ENCODE results near the gene IVL.

The IVL gene

DNA sequence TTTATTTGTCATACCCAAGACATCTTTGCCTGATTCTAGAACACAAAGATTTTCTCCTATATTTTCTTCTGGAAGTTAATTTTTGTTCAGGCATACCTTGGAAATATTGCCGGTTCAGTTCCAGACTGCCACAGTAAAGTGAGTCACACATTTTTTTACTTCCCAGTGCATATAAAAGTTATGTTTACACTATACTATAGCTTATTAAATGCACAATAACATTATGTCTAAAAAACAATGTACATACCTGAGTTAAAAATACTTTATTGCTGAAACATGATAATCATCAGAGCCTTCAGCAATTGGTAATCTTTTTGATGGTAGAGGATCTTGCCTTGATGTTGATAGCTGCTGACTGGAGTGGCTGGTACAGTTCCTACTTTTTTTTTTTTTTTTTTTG is 20.2 kb upstream of the IVL start:
- no peak for DNase-seq

DNA sequence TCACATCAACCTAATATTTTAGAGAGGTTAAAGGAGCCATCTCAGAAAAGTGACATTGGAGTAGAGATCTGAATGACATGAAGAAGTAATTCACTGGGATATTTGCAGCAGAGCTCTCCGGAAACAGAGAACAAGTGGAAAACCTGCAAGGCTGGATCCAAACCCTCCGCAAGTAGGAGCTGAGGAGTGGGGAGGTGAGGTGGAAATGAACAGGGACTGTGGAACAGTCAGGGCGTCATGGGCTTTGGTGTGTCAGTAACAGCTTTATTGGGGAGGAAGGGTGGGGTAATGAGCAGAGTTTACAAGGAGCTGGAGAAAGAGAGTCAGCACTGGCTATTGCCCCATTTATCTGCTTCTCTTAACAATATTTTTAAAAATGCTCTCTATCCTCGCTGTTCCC is 9.3 kb upstream of the IVL start:
- DNase-seq, result no peak

DNA sequence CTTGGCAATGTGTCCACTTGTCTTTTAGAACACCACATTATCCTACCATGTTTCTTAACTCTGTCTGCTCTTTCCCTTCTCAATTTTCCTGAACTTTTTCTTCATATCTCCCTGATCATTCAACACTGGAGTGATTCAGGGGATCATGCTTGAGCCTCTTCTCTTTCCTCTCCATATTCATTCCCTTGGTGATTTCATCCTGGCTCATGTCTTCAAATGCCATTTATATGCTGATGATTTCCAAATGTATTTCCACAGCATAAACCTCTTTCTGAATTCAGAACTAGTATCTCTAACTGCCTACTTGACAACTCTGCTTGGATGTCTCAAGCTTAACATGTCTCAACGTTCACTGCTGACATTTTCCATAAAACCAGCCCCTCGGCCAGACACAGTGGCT is 8.5 kb upstream of the IVL start:
- no peak for DNase-seq

DNA sequence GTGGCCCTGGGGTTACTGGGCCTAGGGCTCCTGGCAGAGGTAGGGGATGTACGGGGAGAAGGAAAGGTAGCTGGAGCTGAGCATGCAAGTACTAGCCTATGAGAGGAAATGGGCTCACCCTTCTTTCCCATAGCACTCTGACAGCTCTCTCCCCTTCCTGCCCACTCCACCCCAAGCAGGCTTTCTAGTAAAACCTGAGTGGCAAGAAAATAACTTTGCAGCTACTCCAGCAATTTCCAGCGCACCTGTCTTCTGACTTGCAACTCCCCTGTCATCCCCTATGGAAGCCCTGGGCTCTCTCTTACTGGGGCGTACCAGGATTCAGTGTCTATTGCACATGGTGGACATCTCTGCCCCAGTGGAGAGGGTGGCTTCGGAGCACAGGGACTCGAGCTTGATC is 6.7 kb upstream of the IVL start:
- no peak for DNase-seq

DNA sequence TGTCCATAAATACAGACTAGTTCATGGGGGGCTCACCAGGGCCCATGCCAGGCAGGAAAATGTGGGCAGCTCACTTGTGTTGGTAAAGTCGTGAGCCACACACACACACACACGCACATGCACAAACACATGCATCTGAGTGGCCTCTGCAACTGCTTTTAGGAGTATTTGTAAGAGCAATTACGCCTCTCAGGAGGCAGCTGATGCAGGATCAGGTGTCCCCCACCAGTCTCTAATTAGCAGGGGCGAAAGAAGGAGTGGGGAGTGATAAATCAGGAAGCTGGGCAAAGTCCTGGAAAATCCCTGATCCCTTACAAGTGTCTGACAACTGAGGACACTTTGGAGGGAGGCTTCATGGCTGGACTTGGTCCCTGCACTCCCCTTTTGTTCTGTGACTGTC is 5.7 kb upstream of the IVL start:
- DNase-seq, result no peak

DNA sequence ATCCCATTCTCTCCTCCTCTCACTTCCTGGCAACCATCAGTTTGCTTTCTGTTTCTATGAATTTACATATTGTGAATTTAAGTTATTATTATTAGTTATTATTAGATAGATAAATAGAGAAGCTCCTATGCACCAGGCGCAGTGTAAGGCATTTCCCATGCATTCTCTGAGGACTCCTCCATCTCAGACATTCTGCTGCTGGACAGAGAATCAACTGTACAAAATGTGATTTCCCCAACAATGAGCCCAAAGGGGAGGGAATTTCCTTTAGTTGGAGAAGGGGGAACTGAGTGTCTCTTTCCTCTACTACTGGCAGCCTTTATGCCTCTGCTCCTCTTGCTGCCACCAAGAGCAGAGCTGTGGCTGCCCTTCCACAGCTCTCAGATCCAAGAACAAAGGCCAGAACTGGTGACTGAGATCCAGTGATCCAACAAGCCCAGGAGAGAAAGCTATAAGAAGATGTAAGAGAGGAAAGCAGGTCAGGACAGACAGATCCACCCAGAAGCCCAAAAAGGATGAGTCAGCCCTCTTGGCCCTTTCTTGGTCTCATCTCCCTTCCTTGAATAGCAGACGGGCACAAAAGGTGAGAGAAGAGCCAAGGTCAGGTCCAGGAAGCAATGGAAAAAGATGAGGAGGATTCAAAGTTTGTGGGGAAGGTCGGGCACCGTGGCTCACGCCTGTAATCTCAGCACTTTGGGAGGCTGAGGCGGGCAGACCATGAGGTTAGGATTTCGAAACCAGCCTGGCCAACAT is 3.5 kb upstream of the IVL start:
- DNase-seq, result no peak

DNA sequence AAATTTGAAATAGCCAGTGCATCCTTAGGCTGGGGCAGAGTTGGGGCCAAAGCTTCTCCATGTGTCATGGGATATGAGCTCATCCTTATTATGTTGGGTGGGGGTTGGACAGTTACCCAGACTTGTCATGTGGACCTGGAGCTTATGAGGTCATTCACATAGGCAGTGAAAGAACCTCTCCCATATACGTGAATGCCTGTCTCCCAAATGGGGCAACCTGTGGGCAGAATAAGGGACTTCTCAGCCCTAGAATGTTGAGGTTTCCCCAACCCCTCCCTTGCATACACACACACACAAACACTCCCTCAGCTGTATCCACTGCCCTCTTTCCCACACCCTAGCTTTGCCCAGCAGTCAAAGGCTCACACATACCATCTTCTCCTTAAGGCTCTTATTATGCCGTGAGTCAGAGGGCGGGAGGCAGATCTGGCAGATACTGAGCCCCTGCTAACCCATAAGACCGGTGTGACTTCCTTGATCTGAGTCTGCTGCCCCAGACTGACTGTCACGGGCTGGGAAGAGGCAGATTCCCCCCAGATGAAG is 2.3 kb upstream of the IVL start:
- no peak for DNase-seq

DNA sequence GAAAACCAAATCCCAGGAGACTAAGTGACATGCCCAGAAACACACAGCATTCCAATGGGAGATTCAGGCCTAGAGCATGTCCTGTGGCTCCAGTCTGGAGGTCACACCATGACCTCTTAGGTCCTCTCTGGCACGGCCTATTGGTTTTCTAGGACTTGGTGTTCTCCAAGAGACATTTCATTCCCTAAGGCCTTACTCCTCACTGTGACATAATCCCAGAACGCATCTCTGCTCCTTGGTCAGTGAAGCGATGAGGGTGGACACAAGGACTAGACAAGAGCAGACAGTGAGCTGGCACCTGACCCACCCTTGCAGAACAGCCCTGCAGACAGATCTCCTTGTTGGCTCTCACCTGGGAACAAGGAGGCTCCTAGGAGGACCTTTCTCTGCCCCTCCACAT is 860 bp downstream of the IVL start:
- no peak for DNase-seq

DNA sequence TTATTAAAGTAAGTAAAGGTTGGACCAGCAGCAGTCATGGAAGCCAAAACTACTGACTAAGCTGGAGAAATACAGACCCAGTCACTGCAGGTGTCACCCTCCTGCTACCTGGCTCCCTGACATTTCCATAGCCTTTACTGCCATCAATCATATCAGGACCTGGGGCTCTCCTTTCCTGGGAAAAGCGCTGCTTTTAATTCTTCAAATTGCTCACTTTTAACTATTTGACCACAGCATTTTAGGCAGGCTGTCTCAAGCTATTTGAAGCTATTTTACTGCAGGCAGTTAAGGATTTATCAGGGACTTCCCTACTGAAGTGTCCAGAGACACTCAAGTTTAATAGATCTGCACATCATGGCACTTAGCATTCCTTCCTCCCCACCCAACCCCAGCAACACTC is 4.1 kb downstream of the IVL start:
- DNase-seq, result no peak

DNA sequence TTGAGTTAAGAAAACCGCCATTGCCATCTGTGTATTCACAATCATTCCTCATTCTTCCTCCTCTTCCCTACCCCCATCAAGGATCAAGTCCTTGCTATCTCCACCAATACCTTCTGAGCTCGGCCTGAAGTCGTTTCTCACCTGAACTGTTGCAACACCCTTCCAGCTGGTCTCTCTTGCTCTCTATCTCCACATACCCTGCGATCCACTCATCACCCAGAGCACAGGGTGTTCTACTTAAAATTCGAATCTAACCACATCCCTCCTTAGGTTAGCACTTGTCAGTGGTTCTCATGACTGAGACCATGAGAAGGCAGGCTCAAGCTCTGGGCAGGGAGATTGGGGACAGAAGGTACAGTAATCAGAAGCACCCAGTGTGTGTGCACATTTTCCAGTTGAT is 4.6 kb downstream of the IVL start:
- no peak for DNase-seq

DNA sequence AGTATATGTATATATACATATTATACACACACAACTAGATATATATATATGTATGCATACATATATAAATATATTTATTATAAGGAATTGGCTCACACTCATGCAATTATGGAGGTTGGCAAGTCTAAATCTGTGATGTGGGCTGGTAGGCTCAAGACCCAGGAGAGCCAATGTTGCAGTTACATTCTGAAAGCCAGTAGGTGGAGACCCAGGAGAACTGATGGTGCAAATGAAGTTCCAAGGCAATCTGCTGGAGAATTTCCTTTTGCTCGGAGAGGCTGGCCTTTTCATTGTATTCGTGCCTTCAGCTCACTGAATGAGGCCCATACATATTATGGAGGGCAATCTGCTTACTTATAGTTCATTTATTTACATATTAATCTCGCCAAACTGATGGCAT is 9.4 kb downstream of the IVL start:
- no peak for DNase-seq

DNA sequence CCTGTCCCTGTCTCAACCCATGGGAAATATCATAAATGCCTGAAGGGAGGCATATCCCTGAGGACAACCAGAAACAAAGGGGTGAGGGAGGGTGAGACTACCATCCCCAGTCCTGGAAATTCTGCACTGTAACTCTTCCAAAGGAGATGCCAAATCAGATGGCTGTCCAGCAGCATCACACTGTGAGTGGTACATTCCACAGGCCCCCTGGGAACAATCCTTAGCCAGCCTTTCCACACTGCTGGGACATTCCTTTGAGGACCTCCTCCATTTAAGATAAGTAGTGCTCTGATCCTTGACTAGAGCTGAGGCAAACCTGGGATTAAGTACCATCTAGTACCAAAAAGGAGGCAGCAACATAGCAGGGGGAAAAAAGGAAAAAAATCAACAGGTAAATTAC is 10.7 kb downstream of the IVL start:
- DNase-seq, result no peak

DNA sequence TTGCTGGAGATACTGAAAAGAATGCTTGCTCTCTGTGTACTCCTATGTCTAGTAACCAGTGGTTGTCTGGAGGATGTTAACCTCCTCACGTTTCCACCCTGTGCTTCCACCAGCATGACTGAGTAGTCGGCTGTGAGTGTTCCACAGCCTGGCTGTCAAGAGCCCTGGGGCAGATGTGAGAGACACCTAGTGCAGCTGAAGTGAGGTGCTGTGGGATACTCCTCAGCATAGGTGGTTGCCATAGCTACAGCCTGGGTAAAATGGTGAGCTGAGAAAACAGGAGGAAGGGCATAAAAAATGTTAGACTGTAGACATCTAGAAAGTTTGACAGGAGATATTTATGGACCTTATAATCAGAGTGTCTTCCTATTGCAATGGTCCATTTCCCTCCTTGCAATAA is 15.8 kb downstream of the IVL start:
- no peak for DNase-seq

DNA sequence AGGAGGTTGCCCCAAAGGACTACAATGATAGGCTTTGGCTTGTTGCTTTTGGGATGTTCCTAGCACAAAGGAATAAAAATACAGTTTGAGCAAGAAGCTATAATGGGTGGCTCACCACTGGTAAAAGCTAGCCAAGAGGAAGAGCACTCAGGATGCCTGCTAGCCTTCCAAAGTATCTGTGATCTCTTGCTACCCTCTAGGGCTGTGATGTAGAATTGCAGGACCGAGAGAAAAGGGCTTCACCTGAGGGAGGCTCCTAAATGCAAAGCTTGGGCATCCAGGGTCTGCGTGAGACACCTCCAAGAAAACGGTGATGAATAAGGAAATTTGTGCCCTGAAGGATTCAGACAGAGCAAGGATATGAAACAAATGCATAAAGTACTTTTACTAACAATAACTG is 17.7 kb downstream of the IVL start:
- no peak for DNase-seq

DNA sequence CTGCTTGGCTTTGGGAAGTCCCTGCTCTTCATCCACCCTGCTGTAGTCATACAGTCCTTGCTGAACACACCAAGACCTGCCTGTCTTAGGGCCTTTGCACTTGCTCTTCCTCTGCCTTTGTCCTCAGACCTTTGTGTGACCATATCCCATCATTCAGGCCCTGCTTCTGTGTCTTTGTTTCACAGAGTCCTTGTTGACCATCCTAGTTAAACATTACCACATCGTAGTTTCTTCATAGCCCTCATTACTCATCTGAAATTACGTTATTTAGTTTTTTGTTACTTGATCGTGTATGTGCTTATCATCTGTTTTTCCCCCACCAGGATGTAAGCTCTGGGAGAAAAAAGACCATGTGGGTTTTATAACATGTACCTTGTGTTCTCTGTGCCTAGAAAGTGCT is 20.3 kb downstream of the IVL start:
- no peak for DNase-seq

DNA sequence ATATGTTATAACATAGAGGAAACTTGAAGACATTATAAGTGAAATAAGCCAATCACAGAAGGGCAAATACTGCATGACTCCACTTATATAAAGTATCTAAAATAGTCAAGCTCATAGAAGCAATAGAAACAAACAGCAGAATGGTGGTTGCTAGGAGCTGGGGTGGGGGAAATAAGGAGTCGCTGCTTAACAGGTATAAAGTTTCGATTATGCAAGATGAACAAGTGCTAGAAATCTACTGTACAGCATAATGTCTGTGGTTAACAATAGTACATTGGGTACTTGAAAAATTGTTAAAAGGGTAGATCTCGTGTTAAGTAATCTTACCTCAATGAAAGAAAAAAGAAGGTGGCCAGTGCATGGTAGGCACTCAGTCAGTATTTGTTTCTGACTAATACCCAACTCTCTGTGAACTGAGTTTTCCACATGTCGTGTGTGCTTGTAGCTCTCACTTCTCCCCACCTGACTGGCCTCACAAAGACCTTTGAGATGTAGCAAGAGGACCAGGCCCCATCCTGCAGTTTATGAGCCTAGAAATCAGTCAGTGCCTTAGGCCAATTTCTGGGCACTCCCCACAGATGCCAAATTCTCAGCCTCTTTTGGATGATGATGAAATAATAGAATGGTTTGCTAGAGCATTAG is 23.9 kb downstream of the IVL start:
- no peak for DNase-seq

DNA sequence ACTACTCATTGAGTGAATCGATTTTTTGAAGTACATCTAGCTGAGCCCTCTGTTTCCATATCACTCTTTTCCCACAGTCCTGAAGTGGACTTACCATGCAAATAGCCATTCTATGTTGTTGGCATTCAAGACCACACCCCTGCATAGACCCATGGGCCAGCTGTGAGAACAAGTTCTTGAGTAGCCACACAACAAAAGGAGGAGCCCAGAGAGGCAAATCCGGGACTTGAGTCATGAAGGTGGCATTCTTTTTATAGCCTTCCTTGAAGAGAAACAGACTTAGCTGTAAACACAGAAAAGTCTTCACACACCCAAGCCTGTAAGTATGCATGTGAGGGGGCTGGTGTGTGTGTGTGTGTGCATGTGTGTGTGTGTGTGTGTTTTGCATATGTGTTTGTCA is 24.9 kb downstream of the IVL start:
- no peak for DNase-seq

DNA sequence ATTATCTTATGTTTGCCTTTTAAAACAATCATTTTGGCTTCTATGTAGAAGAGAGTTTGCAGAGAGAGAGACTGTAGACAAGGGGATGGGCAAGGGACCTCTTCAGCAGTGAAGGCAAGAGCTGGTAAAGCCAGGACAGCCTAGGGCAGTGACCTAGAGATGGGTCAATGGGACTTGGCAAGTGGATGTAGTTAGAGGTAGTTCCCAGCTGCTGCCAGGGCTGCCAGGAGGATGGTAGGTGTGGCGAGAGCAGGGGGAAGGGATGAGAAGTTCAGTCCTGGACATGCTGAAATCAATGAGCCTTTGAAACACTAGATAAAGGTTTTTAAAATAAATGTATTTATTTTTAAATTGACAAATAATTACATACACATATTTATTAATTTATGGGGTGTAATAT is 32.3 kb downstream of the IVL start:
- no peak for DNase-seq

DNA sequence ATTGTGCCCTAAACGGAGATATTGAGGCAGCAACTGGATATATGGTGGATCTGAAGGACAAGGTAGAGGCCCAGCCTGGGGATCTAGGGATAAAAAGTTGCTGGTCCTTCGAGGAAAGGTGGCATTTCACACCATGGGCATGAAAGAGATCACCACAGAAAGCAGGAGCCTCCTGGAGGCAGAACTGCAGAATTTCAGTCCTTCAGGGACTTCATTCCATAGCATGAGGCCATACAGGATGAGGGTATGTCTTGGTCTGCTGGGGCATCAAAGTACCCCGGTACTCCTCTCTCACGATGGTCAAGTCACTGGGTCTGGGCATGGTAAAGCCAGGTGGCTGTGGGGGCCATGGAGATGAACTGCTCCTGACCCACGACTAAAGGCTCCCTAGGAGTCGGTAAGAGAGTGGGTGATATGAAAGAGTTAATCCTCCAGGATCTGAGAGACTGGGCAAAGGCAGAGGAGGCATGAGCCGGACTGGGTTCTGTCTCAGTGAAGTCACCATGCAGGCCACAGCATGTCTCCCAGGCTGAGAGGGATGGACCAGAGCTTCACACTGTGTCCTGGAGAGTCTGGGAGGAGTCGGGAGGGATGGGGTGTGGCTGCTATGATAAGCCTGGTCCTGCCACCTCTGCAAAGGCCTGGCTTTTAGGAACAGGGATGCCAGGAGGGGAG is 32.8 kb downstream of the IVL start:
- no peak for DNase-seq

DNA sequence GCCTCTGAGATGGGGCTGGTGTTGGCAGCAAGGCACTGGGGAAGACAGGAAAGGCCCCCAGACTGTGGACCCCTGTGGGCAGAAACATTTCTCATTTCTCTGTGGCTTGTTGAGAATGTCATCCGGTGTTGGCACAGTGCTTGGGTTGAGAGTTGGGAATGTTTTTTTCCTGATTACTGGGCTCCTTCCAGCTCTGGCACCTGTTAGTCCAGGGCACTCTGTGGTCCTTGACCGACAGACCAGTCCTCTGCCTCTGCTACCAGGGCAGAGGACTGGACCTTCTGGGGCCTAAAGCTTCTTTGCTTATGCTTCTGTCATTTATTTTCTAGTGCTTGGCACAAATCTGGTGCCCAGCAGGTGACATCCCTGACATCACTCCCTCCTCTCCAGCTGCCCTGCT is 33.8 kb downstream of the IVL start:
- no peak for DNase-seq

DNA sequence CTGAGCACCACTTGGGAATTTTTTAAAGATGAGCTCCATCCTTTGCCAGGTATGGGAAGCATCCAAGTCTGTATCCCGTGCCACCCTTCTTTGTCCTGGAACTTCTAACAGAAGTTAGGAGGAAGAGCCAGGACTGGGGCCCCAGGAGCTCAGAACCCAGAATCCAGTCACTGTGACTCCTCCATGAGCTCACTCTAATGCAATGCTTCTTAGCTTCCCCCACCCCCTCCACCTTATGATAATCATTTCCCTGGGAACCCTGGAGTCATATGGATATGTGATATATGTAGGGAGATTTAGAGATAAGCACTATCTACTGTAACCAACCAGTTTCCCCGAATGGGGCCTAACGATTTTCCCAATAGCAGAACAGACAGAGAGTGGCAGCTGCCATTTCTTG is 37.9 kb downstream of the IVL start:
- DNase-seq, result no peak

DNA sequence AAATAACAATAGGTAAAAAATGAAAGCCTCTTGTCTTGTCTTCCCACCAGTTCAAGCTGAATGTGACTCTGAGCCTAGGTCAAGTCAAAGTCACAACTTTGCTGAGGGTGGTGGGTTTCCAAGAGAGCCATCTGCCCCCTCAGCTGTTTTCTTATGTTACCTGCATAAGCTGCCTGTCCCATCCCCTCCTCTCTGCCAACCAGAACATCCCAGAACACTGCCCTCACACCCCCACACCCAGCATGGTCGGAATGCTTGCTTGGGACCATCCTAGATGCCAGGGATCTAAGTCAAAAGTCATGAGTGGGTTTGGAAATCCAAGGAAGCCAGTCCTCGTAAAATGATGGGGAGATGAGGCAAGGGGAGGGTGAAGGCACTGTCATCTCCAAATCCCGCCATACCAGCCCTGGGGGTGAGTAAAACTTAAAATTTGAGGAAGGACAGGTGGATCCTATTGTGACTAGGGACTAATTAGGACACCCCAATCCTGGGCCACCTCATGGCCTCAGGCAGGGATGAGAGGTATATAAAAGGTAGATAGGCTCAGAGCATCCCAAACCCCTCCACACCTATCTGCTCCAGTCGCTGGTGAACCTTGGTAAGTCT is 38.4 kb downstream of the IVL start, which contains the start of gene SPRR5:
TSS of gene SPRR5 (plus strand) at position 556 of the 606 bp plus-strand sequence. CDS start 1,349 bp downstream, outside the sequence.
- no peak for DNase-seq

DNA sequence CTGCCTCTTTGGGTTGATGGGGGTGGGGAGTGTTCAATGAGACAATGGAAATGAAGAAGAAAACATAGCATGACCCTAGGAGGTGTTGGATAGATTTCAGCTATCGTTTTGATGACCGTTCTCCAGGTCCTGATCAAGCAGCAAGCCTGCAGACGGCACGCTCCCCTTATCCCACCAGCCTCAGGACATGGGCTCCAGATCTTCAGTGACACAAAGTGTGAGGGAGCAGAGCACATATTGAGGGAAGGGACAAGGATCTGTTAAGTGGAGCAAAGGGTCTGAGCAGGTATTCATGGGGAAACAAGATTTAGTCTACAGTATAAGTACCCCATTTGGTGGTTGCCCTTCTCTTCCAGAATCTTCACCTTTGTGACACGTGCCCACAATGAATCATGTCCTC is 43.4 kb downstream of the IVL start:
- DNase-seq, result no peak

DNA sequence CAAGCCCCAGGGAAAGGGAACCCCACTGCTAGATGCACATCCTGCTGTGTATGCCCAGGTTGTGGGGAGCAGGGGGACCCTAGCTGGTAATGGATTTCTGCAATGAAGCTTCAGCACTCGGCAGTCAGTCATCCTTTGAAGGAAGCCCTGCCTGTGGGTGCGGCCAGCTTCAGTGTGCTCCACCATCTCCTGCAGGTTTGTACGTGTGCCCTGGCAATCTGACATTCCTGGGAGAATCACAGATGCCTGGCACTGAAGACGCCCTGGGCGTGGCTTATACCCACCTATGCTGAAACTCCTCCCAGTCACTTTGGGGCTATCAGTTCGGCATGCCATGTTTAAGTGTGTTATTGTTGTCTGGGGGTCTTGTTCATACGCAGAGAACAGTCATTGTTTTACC is 45.4 kb downstream of the IVL start:
- no peak for DNase-seq
